ENCODE results near the gene TRIM54. TPM values are rescaled to one million over a fixed set of nuclear protein-coding genes. Genes with fewer than 3 reads are reported as not detected.

TRIM54 gene, protein sequence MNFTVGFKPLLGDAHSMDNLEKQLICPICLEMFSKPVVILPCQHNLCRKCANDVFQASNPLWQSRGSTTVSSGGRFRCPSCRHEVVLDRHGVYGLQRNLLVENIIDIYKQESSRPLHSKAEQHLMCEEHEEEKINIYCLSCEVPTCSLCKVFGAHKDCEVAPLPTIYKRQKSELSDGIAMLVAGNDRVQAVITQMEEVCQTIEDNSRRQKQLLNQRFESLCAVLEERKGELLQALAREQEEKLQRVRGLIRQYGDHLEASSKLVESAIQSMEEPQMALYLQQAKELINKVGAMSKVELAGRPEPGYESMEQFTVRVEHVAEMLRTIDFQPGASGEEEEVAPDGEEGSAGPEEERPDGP
- 0.09 TPM in 1 of 2 replicates, not detected in the other for total RNA-seq

DNA sequence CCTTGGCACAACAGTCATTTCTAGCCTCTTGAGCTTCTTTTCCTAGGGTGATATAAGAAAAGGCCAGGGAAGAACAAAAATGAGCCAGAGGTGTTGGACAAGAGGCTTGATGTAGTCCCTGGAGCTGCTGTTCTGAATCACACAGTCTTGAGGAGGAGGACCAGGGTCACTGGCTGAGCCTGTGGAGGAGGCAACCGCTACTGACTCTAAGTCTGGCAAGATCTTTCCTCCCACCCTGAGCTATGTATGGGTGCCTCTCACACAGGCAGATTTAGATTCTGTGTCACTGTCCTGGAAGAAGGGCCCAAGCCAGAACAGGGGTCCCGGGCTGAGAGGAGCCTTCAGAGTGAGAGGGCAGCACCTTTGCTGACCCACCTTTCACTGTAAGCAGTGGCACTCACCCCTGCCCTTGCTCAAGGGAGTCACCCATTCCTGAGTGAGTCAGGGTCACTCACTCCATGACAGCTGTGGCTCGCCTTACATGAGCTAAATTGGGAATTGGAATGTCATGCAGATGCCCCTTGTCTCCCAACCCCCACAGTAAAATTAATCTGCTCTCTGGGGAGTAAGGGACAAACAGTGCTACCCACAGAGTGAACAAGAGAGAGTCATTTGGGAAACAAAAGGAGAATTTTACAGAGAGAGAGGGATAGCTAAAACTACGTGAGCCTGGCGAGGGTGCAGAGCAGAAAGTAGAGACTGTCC is at the start of gene TRIM54:
Gene TRIM54, plus strand, starts transcription at position 575 of the 705 bp plus-strand sequence. CDS start 303 bp downstream, outside the sequence.

DNA sequence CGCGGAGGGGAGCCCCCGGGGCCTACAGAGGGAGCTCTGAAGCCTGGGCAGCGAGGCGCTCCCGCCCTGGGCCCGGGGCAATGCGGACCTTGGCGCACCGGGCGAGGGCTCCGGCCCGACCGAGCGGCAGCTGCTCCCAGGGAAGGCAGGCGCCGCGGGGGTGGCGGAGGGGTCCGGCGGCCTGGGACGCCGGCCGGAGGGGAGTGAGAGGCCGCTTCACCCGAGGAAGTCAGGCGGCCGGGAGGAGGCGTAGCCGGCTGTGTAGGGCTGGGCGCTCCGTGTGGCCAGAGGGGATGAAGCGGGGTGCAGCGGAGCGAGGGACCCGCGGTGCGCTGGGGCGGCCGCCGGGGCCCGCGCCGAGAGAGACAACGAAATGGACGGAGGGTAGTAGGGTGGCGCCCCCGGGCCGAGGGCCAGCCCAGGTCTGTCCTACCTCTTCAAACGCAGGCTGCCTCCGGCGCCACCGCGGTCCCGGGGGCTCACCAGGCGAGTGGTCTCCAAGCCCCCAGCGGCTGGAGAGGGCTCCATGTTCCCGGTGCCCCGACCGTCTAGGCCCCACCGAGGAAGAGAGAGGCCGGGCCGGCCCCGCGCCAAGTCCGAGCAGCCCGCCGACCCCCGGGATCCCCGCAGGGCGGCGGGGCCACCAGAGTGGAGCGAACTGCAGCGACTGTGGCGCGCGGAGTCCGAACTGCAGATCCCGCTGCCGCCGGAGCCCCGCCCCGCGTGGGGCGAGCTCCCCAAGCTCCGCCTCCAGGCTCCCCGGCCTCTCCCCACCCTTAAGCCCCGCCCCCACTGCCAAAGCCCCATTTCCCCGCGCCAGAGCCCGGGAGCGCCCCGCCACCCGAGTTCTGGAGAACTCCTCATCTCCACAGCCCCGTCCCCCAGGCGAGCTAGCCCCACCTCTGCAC is 19.6 kb upstream of the TRIM54 start, which contains the start of gene SLC30A3:
Gene SLC30A3, minus strand, starts transcription at position 669 of the 908 bp plus-strand sequence. Its CDS starts 141 bp downstream, at position 528.

DNA sequence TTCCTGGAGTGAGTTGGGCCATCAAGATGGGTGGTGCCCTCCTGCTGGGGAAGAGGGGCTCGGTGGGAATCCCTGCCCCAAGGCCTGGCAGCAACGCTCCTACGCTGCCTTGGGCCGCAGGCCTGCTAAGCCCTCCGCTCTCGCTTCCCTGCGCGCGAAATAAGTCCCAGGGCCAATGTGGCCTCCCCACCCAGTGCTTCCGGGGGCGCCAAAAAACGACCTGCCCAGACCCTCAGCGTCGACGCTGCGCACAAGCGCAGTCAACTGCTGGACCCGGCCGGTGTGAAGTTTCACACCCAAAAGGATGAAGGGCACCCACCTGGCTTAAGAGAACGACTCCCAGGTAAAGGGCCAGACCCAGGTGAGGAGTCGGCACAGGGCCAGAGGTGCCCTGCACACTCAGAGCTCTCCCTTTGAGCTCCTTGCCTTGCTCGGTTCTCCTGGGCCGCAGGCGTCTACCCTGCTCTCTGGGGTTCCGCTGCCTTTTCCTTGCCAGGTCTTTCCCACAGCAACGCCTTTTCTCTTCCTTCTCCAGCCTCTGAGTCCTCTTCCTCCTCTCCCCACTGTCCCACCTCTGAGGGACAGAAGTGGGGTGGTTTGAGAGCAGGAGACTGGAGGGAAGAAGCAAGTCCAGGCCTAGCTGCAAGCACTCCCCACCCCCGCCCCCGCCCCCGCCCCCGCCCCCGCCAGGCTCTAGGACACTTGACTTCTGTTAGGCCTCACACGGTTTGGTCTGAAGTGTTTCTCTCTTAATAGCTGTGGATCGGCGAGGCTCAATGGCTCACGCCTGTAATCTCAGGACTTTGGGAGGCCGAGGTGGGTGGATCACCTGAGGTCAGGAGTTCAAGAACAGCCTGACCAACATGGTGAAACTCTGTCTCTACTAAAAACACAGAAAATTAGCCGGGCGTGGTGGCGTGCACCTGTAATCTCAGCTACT is 6.7 kb upstream of the TRIM54 start, which contains the start of gene DNAJC5G:
Gene DNAJC5G, plus strand, starts transcription at position 223 of the 940 bp plus-strand sequence. CDS start 1,296 bp downstream, outside the sequence.

DNA sequence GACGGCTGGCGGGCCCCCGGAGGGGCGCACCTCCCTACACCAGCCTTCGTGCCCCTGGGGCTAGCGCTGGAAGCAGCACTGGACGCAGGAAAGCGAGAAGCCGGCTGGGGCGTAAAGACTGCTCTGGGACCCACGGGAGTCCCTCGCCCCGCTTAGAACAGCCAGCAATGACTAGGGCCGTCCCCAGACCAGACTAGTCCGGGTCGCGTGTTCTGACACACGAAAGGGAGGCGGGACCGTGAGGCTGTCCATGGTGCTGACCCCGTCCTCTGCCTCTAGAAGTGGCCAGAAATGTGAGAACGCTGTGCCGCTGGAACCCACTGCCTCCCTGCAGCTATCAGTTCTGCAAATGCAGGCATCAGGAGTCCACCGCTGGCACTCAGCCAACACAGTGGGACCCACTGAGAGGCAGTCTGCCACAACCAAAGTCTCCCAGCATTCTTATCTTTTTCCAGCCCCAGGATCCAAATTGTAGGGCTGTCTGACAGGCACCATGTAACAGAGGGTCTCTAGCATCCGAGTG is 26.2 kb downstream of the TRIM54 start, which contains the start of gene UCN:
Gene UCN, minus strand, starts transcription at position 87 of the 523 bp plus-strand sequence. CDS start 550 bp downstream, outside the sequence.

DNA sequence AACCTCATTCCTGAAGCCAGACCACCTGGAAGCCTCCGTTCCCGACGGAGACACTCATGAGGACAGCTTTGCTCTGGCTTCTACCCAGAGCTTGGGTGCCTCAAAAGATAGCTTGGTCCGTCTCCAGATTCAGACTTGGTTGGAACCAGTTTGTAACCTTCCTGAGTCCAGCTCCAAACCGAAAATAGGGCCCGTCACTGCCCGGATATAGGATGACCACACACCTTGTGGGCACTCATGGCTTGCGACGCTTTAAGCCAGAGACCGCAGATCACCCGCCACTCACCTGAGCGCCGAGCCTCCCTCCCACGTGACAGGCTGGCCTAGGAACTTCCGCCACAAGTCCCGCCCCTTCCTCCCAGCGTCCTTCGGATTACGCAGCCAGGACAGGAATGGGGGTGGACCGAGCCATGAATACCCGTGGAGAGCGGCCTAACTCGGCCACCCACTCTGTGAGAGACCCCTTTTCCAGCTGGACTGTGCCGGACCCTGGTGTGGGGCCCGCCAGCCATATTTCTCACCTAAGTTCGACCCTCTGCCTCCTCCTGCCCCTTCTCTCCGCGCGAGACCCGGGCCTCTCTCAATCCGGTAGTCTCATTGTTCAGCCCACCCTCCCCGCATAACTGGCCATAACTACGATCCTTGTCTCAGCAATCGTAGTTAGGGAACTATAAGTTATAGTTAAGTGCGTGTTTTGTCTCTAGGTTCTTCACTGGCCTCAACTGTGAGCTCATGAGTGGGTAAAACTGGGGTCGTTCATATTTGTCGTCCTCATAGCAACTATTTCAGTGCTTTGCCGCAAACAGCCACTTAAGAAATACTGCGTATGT is 40.8 kb downstream of the TRIM54 start, which contains the start of gene MPV17:
Gene MPV17, minus strand, starts transcription at position 332 of the 830 bp plus-strand sequence. CDS start 580 bp downstream, outside the sequence.

DNA sequence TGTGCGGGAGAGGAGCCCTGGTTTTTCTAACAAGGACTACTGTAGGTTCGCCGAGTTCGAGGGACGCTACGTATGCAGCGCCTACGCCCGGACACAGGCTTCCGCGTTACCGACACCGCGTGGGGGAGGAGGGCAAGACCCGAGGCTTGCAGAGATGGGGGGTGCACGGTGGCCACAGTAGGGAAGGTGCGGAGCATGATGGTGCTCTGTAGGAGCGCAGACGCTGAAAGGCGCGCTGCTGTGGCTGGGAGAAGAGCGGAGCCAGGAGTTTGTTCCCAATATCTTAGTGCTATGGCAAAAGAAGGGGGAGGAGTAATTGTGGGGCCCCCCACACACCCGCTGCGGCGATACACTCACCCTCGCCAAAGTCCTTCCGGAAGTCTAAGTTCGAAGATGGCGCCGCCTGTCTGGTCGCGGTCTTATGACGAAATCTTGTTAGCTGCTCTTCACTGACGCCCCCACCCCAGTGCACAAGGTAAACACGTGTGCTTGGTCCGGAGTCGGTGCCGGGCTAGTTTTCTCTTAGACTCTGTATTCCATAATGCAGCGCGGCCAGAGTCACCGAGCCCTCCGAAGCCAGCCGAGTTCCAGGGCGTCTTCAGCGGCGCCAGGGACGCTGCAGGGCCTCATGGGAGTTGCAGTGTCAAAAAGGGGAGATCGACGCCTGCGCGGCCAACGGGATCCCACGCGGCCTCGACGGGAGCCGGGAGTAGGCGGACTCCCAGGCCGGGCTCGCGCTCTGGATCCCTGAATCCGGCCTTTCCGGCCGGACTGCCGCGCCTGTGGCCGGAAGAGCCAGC is 74.4 kb downstream of the TRIM54 start, which contains the start of gene GTF3C2:
Gene GTF3C2, minus strand, starts transcription at position 383 of the 800 bp plus-strand sequence. CDS start 13,210 bp downstream, outside the sequence.

Other genes with a start within 250 kb of the TRIM54 start
- 22.2 and 27.6 TPM in 2 replicates for gene TMEM214, start 249.5 kb upstream of the TRIM54 start, total RNA-seq
- gene AGBL5, start 230.8 kb upstream of the TRIM54 start, total RNA-seq: 18.1 and 20.3 TPM in 2 replicates
- gene OST4, start 210.8 kb upstream of the TRIM54 start, total RNA-seq: 622 and 1,171 TPM in 2 replicates
- 257 and 364 TPM in 2 replicates for gene EMILIN1, start 203.8 kb upstream of the TRIM54 start, total RNA-seq
- 0.32 and 1.3 TPM in 2 replicates for gene KHK, start 195.7 kb upstream of the TRIM54 start, total RNA-seq
- 0.69 and 0.79 TPM in 2 replicates for gene CGREF1, start 163.3 kb upstream of the TRIM54 start, total RNA-seq
- 0.16 TPM in 1 of 2 replicates, not detected in the other for gene ABHD1, start 158.6 kb upstream of the TRIM54 start, total RNA-seq
- gene PREB, start 147.8 kb upstream of the TRIM54 start, total RNA-seq: 40.7 TPM in 2 replicates
- not detected in 2 replicates for gene PRR30, start 143.0 kb upstream of the TRIM54 start, total RNA-seq
- not detected in 2 replicates for gene TCF23, start 133.4 kb upstream of the TRIM54 start, total RNA-seq
- gene ATRAID, start 70.4 kb upstream of the TRIM54 start, total RNA-seq: 241 and 261 TPM in 2 replicates
- gene SLC5A6, start 70.2 kb upstream of the TRIM54 start, total RNA-seq: 6.6 and 9.1 TPM in 2 replicates
- 21.9 and 22.9 TPM in 2 replicates for gene CAD, start 65.1 kb upstream of the TRIM54 start, total RNA-seq
- not detected in 2 replicates for gene SLC30A3, start 19.4 kb upstream of the TRIM54 start, total RNA-seq
- not detected in 2 replicates for gene DNAJC5G, start 7.0 kb upstream of the TRIM54 start, total RNA-seq
- gene UCN, start 26.0 kb downstream of the TRIM54 start, total RNA-seq: 0.16 and 0.26 TPM in 2 replicates
- gene MPV17, start 40.7 kb downstream of the TRIM54 start, total RNA-seq: 73.6 and 79.1 TPM in 2 replicates
- gene GTF3C2, start 74.3 kb downstream of the TRIM54 start, total RNA-seq: 13.7 and 23.5 TPM in 2 replicates
- gene EIF2B4, start 87.9 kb downstream of the TRIM54 start, total RNA-seq: 29.3 and 31.5 TPM in 2 replicates
- gene SNX17, start 88.2 kb downstream of the TRIM54 start, total RNA-seq: 121 and 127 TPM in 2 replicates
- 5.3 and 6.6 TPM in 2 replicates for gene ZNF513, start 98.3 kb downstream of the TRIM54 start, total RNA-seq
- gene PPM1G, start 127.2 kb downstream of the TRIM54 start, total RNA-seq: 80.7 and 83.5 TPM in 2 replicates
- gene NRBP1, start 146.2 kb downstream of the TRIM54 start, total RNA-seq: 90.0 and 94.5 TPM in 2 replicates
- 0.26 and 0.47 TPM in 2 replicates for gene KRTCAP3, start 160.0 kb downstream of the TRIM54 start, total RNA-seq
- gene IFT172, start 207.3 kb downstream of the TRIM54 start, total RNA-seq: 32.3 and 51.1 TPM in 2 replicates
- gene FNDC4, start 212.8 kb downstream of the TRIM54 start, total RNA-seq: 15.2 and 19.4 TPM in 2 replicates
- 0.16 TPM in 1 of 2 replicates, not detected in the other for gene GCKR, start 214.4 kb downstream of the TRIM54 start, total RNA-seq